Fibroblast of upper back skin (primary cell): Measurements from ENCODE around the gene DLG2.
"Not testable (repeated sequence)": the region's sequence is repeated elsewhere in the genome, so short reads cannot be mapped to it uniquely, and the experiment has no call there.

Experiments
- DNase-seq: peaks from one replicate; pipeline ENCODE4 v3.0.0-alpha.2; 2013

The DLG2 gene

GRCh38 chr11:85634747-85635146 lies 7.6 kb upstream of the DLG2 start:
- no peak for DNase-seq

GRCh38 chr11:85628771-85629341 lies 1.7 kb upstream of the DLG2 start:
- no peak for DNase-seq

DNA sequence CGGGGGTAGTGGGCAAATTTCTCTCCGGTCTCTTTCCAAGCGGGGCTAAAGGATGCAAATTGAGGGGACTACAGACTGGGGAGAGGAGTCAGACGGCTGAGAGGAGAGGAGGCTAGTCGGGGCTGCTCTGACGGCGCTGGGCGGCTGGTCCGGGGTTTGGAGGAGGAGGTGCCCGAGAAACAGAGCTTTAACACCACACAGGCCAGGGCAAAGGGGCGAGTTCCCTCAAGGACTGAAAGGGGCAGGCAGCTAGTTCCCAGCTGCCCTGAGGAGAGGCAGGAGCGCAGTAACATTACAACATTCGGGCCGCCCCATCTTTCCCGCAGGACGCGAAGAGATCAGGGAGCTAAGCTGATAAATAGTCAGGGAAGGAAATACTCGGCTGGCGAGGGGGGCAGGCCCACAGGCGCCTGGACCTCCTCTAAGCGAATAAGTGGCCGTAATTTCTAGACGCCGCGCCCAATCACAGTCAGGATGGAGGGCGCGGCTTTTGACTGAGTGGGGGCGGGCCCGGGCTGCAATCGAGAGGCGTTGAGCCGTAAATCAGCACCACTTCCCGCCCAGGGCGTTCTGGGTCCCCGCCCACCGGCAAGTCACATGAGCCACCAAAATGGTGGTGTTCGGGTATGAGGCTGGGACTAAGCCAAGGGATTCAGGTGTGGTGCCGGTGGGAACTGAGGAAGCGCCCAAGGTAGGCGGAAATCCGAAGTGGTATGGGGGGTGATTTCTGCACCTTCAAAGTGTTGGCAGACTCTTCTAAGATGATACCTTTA lies 1.0 kb upstream of the DLG2 start, which contains the start of gene TMEM126B:
TSS of gene TMEM126B (plus strand) at position 596 of the 773 bp plus-strand sequence. CDS start at position 611, 15 bp downstream.
- DNase-seq, result peak; percentile 97

DNA sequence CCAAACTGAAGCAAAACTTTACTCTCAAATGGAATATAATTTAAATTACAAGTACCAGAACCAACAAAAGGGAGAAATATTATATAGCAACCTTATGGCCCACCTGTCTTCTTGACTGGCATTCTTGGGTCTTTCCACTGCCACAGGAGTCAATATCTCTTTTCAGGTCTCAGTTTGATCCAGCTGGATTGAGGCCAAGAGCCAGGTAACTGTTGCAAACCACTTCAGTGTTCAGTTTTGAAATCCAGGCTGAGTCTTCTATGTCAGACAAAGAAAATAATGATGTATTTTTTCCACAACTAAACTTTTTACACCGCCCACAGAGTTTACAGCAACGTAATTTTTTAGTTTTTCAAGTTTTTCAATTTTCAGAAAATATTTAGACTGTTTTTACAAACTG lies 648 bp downstream of the DLG2 start:
- DNase-seq, result no peak

- DNase-seq, result no peak
Observed at GRCh38 chr11:85620256-85620655, 6.9 kb downstream of the DLG2 start.

- no peak for DNase-seq
Observed at GRCh38 chr11:85619499-85619898, 7.6 kb downstream of the DLG2 start.

DNA sequence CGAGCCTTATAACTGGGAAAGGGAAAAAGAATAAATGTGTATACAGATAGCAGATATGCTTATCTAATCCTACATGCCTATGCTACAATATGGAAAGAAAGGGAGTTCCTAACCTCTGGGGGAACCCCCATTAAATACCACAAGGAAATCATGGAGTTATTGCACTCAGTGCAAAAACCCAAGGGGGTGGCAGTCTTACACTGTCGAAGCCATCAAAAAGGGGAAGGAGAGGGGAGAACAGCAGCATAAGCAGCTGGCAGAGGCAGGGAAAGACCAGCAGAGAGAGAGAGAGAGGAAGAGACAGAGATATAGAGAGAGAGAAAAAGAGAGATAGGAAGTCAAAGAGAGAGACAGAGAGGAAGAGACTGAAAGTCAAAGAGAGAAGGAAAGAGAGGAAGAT lies 15.5 kb downstream of the DLG2 start:
- not testable (repeated sequence) for DNase-seq

GRCh38 chr11:85609286-85609685 lies 17.9 kb downstream of the DLG2 start:
- not testable (repeated sequence) for DNase-seq

- DNase-seq, result not testable (repeated sequence)
Observed at GRCh38 chr11:85608621-85609020, 18.5 kb downstream of the DLG2 start.

DNA sequence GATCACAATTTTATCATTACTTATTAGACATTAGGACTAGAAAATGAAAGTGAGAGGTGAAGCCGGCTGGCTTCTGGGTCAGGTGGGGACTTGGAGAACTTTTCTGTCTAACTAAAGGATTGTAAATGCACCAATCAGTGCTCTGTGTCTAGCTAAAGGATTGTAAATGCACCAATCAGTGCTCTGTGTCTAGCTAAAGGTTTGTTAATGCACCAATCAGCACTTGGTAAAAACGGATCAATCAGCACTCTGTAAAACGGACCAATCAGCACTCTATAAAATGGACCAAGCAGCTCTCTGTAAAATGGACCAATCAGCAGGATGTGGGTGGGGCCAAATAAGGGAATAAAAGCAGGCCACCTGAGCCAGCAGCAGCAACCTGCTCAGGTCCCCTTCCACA lies 20.9 kb downstream of the DLG2 start:
- not testable (repeated sequence) for DNase-seq

DNA sequence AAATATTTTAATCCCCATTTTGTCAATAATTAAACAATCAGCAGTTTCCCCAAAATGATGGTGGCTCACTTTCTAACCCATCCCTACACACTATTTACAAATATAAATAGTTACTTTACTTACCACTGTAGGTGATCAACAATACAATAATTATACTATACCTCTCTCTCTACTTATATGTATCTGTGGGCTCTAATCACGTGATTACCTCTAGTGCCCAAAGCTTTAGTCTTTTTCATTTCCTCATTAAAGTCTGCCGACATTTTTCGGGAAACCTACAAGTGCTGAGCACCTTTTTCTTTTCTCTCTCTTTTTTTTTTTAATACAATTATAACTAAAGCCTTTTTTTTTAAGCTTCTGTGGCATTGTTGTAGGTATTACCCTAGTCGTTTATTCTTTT lies 23.9 kb downstream of the DLG2 start:
- DNase-seq, result no peak

- no peak for DNase-seq
Observed at GRCh38 chr11:85602526-85603213, 24.5 kb downstream of the DLG2 start.

DNA sequence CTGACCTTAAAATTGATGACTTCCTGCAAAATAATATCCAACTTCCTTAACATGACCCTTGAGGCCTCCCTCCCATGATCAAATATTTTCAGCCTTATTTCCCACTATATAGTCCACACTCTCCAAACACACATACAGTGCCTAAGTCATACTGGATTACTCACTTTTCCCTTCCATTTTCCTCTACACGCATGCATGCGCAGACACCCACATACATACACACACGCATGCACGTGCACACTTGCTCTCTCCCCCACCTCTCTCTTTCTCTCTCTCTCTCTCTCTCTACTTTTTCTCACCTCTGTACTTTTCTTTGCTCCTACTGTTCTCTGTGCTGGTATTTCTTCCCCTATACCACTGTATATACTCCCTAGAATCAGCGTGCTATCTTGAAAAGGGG lies 28.1 kb downstream of the DLG2 start:
- no peak for DNase-seq

DNA sequence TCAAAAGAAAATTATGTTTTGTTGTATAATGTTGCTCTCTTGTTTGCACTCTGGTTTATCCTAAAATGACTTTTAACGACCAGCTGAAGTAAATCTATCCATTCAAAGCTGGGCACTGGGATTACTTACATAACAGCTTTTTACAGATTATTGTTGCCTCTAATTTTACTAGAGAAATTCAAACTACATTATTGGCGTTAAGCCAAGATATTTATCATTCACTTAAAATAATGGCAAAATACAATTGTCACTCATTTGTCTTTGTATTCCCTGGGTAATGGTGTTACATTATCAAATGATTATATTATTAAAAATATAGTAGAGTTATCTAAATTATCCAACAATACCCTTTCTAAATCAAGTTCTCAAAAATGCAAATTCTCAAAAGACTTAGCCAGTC lies 30.3 kb downstream of the DLG2 start:
- DNase-seq, result no peak

GRCh38 chr11:85595285-85595884 lies 31.8 kb downstream of the DLG2 start:
- DNase-seq, result peak; percentile 62

DNA sequence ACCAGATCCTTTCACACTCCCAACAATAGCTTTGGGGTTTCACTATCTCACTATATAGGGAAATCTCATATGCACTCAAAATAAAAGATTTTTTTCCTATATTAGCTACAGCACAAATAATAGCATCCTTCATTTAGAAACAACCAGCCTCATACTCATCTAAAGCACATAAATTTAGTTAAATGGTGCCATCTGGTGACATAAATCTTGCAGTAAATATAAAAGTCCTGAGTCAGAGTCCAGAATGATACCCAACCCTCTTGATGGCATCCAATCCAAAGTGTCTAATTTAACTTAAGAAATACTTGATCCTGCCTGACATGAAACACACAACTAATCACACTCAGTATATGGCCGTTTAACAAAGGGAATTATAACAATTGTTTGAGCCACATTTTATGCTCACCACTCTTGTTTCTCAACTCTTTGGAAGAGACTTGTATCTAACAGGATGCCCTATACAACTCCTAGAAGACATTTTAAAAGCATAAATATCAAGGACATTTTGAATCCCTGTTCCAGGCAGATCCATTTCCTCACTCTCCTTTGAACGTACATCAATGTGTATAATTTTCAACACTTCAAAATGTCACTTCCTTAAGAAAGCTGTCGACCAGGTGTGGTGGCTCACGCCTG lies 36.2 kb downstream of the DLG2 start:
- DNase-seq, result peak; percentile 52

GRCh38 chr11:85589373-85589772 lies 37.8 kb downstream of the DLG2 start:
- no peak for DNase-seq

GRCh38 chr11:85582111-85582510 lies 45.0 kb downstream of the DLG2 start:
- DNase-seq, result no peak

- DNase-seq, result no peak
Observed at GRCh38 chr11:85575388-85575787, 51.8 kb downstream of the DLG2 start.

DNA sequence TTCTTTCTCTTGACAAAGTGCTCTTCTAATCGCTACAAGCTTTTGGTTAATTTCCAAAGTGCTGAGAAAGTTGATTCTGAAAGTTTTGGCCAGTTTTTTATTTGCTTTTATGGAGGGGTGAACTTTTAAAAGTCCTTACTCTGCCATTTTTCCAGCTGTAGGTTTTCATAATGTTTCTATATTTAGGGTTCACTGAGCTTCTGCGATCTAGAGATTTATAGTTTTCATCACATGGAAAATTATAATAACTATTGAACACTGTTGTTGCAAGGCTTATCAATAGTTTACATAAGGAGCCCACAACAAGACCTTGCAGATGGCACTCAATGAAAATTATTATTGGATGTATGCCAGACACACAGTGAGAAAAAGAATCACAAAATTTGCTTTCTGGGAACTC lies 55.1 kb downstream of the DLG2 start:
- DNase-seq, result no peak

GRCh38 chr11:85569525-85569924 lies 57.6 kb downstream of the DLG2 start:
- no peak for DNase-seq

GRCh38 chr11:85558411-85558810 lies 68.7 kb downstream of the DLG2 start:
- DNase-seq, result no peak

DNA sequence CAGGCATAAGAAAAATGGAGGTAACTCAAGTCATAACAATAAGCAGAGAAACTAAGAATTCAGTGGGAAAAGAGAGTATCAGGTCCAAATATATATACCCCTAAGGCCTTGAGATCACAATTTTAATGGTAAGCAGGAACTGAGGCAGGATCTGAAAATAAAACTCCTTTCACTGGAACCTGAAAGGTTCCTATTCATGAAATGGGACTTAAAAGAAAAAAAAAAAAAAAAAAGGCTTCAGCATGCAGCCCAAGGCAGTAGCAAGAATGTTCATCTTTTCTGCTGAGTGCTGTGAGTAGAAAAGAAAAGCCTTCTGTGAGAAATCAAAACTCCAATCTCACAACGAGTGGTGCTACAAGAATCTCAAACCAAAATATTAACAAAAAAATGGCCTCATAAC lies 75.3 kb downstream of the DLG2 start:
- DNase-seq, result no peak
